K562 (cell line): ENCODE data around the gene METAP1D. TPM values are rescaled to one million over a fixed set of nuclear protein-coding genes. Genes with fewer than 3 reads are reported as not detected.

Source experiments
- BRCA1 ChIP-seq, 2 experiments: fragments of 450-650 bp in 1 of 2; sonication (generic) in 1 of 2; formaldehyde crosslinking in 1 of 2; IDR thresholded peaks; 2 replicates each; pipeline versions ENCODE4 v1.5.0 to v1.6.1; 2017 to 2020; ENCODE audit warnings: mild to moderate bottlenecking in 1 of 2, missing genetic modification reagents in 1 of 2
- CHD7 ChIP-seq: fragments of 200-600 bp; sonication (generic); IDR thresholded peaks from one replicate; pipeline ENCODE4 v1.6.1; 2012; ENCODE audit warnings: mild to moderate bottlenecking, low read depth, low read length, inconsistent platforms
- DPF2 ChIP-seq: fragments of 450-650 bp; IDR thresholded peaks from 2 replicates; pipeline ENCODE4 v1.6.1; 2016
- MIER1 ChIP-seq: fragments of 450-650 bp; IDR thresholded peaks from 2 replicates; pipeline ENCODE4 v1.6.1; 2016; ENCODE audit warnings: antibody characterized with exemption, mild to moderate bottlenecking, low read depth
- MYNN ChIP-seq, 2 experiments: sonication (generic); formaldehyde crosslinking in 1 of 2; IDR thresholded peaks; 2 replicates each; pipeline versions ENCODE4 v1.5.0 to v1.6.1; 2016 to 2020; ENCODE audit warnings: antibody characterized with exemption in 1 of 2, missing genetic modification reagents in 1 of 2
- NR2C2 ChIP-seq, 2 experiments: fragments of 200-800 bp in 1 of 2; sonication (Bioruptor generic) in 1 of 2; sonication (generic) in 1 of 2; formaldehyde crosslinking in 1 of 2; IDR thresholded peaks; 2 replicates each; pipeline versions ENCODE4 v1.6.1 to v1.8.0; 2016 to 2022; ENCODE audit warnings: mild to moderate bottlenecking in 1 of 2, missing compliant biosample characterization in 1 of 2, missing genetic modification characterization in 1 of 2, missing genetic modification reagents in 1 of 2
- NR2F6 ChIP-seq: fragments of 450-650 bp; formaldehyde crosslinking; IDR thresholded peaks from 2 replicates; pipeline ENCODE4 v1.4.0; 2020; ENCODE audit warnings: mild to moderate bottlenecking
- SRSF3 ChIP-seq: fragments of 200-400 bp; formaldehyde crosslinking; IDR thresholded peaks from 2 replicates; pipeline ENCODE4 v1.6.1; 2016; ENCODE audit warnings: mild to moderate bottlenecking, low read length, moderate library complexity; ENCODE audit not compliant: insufficient read depth
- TEAD1 ChIP-seq, 2 experiments: fragments of 450-650 bp in 1 of 2; sonication (generic) in 1 of 2; formaldehyde crosslinking; IDR thresholded peaks; 2 replicates each; pipeline versions ENCODE4 v1.4.0 to v1.8.0; 2020 to 2022; ENCODE audit warnings: mild to moderate bottlenecking in 2 of 2, missing genetic modification reagents in 1 of 2
- TRIM28 ChIP-seq: fragments of 450-650 bp; IDR thresholded peaks from 2 replicates; pipeline ENCODE4 v1.6.1; 2017
- ZNF232 ChIP-seq: sonication (generic); formaldehyde crosslinking; IDR thresholded peaks from 2 replicates; pipeline ENCODE4 v1.8.0; 2022; ENCODE audit warnings: mild to moderate bottlenecking, missing genetic modification reagents
- polyA plus RNA-seq, 8 experiments: library from polyadenylated mRNA; depleted of rRNA in 4 of 8; stranded (reverse) in 5 of 8; unstranded in 3 of 8; fragments of >200 nt; fragmentation: Nextera tagmentation in 2 of 8; fragmentation: Illumina TruSeq in 1 of 8; extraction: Ambion mirVana in 2 of 8; extraction: Trizol in 1 of 8; gene quantifications; 2 replicates each; pipeline versions ENCODE4 v1.2.1 to v1.2.3, GENCODE V29; 2011 to 2014; ENCODE audit warnings: inconsistent platforms in 1 of 8, missing spikeins in 1 of 8
- total RNA-seq, 7 experiments: library from RNA; depleted of rRNA in 6 of 7; stranded (reverse); fragments of >200 nt in 6 of 7; fragmentation: Illumina TruSeq in 2 of 7; extraction: Trizol in 2 of 7; gene quantifications; 2 replicates each; pipeline versions ENCODE4 v1.2.1 to v1.2.3, GENCODE V29; 2011 to 2021; ENCODE audit warnings: low replicate concordance in 1 of 7
- TF ChIP-seq, protein P1 (sequence below): fragments of 200-400 bp; formaldehyde crosslinking; IDR thresholded peaks from 2 replicates; pipeline ENCODE4 v1.6.1; 2017; ENCODE audit warnings: mild to moderate bottlenecking, low read depth, low read length, moderate library complexity

Gene METAP1D
- total and polyA plus RNA-seq, 9 of the 15 experiments (the other 6 are each of a cell fraction or from before 2014, with no cell fraction given), result 8.0 to 23.4 (median 15.7) TPM

DNA sequence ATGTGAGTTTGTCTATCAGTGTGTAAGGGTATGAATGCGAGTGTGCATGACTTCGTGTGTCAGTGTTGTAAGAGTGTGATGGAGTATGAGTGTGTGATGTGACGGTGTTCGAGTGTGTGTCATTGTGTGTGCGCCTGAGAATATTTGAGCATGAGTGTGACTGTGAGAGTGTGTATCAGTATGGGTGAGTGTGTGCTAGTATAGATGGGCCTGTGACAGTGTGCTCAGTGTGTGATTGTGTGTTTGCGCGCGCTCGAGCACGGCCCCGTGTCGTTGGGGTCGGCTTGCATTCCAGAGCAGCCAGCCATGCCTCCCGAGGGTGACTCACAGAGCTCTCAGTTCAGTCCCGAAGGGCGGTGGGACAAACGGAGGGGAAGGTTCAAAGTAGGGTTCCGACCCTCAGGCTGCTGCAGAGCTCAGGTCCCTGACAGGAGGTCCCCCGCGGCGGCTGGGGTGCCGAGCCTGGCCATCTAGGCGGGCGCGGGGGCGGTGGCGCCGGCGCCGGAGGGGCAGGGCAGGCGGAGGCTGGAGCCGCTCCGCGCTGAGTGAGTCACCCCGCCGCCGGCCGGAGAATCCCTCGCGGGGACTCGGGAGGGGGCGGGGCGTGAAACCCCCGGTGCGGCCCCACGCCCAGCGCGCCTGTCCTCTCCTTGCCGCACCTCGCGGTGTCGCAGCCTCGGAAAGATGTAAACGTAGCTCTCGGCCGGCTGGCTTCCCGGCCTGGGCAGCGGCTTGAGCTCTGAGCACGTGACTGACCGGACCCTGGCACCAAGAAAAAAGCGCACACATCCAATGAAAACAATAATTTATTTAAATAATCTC lies 99.1 kb downstream of the METAP1D start (continued):
- TF ChIP-seq DPF2 (peak; percentile 87), TRIM28 (peak; percentile 51), TEAD1 (CRISPR knock-in tag; IDR thresholded peaks at IDR 0.05) (peak; percentile 18 to 94; a peak in 2 of 4 replicates), ZNF232 (CRISPR knock-in tag) (no peak), MIER1 (no peak), MYNN (IDR thresholded peaks at IDR 0.05) (peak; percentile 28; the same call in 1 of the 2 replicates), MYNN (CRISPR knock-in tag; IDR thresholded peaks at IDR 0.05) (no peak), SRSF3 (no peak), CHD7 (no peak), NR2C2 (CRISPR knock-in tag; IDR thresholded peaks at IDR 0.05) (peak; percentile 69; the same call in 1 of the 2 replicates), NR2C2 (tag; IDR thresholded peaks at IDR 0.05) (peak; percentile 70), BRCA1 (IDR thresholded peaks at IDR 0.05) (no peak), BRCA1 (CRISPR knock-in tag; IDR thresholded peaks at IDR 0.05) (no peak), NR2F6 (CRISPR knock-in tag) (no peak)
- TF ChIP-seq, protein P1, sequence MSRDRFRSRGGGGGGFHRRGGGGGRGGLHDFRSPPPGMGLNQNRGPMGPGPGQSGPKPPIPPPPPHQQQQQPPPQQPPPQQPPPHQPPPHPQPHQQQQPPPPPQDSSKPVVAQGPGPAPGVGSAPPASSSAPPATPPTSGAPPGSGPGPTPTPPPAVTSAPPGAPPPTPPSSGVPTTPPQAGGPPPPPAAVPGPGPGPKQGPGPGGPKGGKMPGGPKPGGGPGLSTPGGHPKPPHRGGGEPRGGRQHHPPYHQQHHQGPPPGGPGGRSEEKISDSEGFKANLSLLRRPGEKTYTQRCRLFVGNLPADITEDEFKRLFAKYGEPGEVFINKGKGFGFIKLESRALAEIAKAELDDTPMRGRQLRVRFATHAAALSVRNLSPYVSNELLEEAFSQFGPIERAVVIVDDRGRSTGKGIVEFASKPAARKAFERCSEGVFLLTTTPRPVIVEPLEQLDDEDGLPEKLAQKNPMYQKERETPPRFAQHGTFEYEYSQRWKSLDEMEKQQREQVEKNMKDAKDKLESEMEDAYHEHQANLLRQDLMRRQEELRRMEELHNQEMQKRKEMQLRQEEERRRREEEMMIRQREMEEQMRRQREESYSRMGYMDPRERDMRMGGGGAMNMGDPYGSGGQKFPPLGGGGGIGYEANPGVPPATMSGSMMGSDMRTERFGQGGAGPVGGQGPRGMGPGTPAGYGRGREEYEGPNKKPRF, result no peak
